ENCODE measurements around the gene TCHP. TPM values are rescaled to one million over a fixed set of nuclear protein-coding genes. Genes with fewer than 3 reads are reported as not detected.

TCHP gene
- 5.8 and 8.3 TPM in 2 replicates for total RNA-seq

DNA sequence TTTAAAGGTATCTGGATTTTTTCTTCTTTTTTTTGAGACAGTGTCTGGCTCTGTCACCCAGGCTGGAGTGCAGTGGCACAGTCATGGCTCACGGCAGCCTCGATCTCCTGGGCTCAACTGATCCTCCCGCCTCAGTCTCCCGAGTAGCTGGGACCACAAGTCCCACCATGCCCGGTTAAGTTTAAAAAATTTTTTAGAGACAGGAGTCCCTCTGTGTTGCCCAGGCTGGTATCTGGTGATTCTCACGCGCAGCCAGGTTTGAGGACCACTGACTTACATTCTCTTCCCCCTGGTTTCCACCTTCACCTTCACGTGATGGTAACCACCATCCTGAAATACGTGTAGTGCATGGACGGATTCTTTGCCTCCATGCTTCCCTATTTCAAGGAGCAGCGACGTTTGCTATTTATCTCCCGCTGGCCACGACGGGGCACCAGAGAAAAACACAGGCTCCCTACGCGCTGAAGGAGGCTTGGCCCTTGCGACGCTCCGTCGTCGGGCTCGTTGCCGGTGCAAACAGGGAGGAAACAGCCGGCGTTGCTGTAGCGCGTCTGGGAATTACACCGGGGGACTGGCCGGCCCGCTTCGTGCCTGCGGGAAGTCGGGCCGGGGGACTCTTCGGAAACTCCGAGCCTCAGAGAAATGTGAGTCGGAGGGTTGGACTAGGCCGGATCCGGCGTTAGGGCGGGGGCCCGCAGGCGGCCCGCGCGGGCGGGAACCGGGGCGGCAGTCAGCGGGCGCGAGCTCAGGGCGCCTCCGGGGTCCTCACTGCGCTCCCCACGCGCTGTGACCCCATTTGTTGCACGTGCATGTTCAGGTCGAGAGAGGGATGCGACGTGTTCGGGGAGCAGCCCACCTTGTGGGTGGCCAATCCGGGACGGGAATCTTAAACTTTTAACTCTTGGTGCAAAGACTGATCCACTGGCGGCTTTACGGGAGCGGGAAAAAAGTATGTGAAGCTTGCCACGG lies at the start of gene TCHP:
Gene TCHP (plus strand): TSS at position 492 of the 969 bp plus-strand sequence. CDS start 2,753 bp downstream, outside the sequence.

DNA sequence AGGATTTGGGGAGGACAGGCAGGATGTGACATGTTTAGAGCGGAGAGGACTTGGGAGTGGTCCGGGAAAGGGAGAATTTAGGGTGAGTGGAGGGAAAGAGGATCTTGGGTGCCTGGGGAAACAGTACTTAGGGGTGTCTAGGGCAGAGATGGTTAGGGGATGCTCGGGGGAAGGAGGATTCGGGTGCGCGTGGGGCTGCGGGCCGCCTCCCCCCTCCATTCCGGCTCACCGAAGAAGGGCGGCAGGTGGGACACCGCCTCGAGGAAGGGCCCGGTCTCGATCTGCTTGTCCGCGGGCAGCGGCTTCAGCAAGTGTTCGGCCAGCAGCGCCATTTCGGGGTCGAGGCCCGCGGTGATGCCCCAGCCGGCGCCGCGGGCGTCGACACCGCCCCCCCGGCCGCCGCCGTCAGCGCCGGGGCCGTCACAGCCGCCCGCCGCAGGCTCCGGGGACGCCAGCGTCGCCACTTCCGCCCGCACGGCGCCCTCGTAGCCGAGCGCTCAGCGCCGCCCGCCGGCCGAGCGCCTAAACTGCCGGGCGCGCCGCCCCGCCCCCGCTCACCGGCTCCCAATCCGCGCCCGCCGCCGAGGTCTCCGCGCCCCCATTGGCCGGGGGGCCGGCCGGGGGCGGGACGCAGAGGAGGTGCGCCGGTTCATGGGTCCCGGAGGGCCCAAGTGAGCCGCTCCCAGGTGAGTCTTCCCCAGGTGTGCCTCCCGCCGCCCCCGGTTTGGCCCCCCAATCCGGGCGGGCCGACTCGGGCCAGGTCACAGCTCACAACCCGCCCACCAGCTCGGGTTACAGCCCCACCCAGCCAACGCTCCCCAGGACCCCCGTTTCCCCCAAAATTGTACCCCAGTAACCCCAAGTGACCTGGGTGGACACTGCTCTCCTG lies 19.8 kb upstream of the TCHP start, which contains the start of gene GLTP:
Gene GLTP (minus strand): TSS at position 499 of the 889 bp plus-strand sequence. CDS start 167 bp downstream, at position 332.

Other genes with a start within 250 kb of the TCHP start
- gene FAM222A, start 186.4 kb upstream of the TCHP start, total RNA-seq = 0.72 and 1.5 TPM in 2 replicates
- 0.65 and 1.1 TPM in 2 replicates for gene TRPV4, start 66.9 kb upstream of the TCHP start, total RNA-seq
- gene GLTP, start 19.7 kb upstream of the TCHP start, total RNA-seq = 39.2 and 67.1 TPM in 2 replicates
- 19.4 and 25.3 TPM in 2 replicates for gene GIT2, start 96.1 kb downstream of the TCHP start, total RNA-seq
- gene ANKRD13A, start 99.2 kb downstream of the TCHP start, total RNA-seq = 67.2 and 80.8 TPM in 2 replicates
- 7.6 and 12.5 TPM in 2 replicates for gene C12orf76, start 148.2 kb downstream of the TCHP start, total RNA-seq
- 3.9 and 6.7 TPM in 2 replicates for gene IFT81, start 224.1 kb downstream of the TCHP start, total RNA-seq